Ovary (tissue), 3 donors: ENCODE results near the gene SFT2D2.

Experiments used
- CTCF ChIP-seq, 3 donors: fragments of 450-650 bp in 2 of 3; fragments of 200-600 bp in 1 of 3; IDR thresholded peaks; one replicate each; pipeline versions ENCODE4 v1.5.1 to v1.8.0; 2016 to 2022; ENCODE audit warnings: antibody characterized with exemption in 3 of 3, mild to moderate bottlenecking in 1 of 3
- POLR2A ChIP-seq: fragments of 450-650 bp; IDR thresholded peaks from one replicate; pipeline ENCODE4 v1.6.1; 2017; ENCODE audit warnings: antibody characterized with exemption, mild to moderate bottlenecking, moderate library complexity
- donor health status: DM: no; HTN: no; CAD: no.

DNA sequence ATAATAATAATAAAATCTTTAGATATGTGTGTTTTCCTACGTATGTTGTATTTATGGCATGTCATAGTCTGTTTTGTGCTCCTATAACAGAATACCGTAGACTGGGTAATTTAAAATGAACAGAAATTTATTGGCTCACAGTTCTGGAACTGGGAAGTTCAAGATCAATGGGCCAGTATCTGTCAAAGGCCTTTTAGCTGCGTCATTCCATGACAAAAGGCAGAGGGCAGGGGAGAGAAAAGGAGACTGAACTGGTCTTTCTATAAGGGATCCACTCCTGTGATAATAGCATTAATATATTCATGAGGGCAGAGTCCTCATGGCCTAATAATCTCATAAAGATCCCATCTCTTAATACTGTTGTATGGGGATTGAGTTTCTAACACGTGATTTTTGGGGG lies 7.1 kb upstream of the SFT2D2 start:
- TF ChIP-seq CTCF (IDR thresholded peaks at IDR 0.05) (no peak), POLR2A (no peak)
